GM12864 (cell line): ENCODE measurements around the gene ADAM33.

Source experiments
- DNase-seq: peaks from one replicate; pipeline ENCODE4 v3.0.0-alpha.2; 2011; ENCODE audit warnings: low read depth
- H3K4me3 ChIP-seq: 2 replicates; pipeline ENCODE4 v1.5.1; 2011; ENCODE audit warnings: mild to moderate bottlenecking, low read depth, low read length, control low read depth
- TF ChIP-seq, protein P1 (sequence below): IDR thresholded peaks from 2 replicates; pipeline ENCODE4 v1.5.1; 2011; ENCODE audit warnings: low read depth, mild to moderate bottlenecking, moderate library complexity, low read length, control low read depth, inconsistent platforms; ENCODE audit errors: missing control alignments

ADAM33 gene

GRCh38 chr20:3631534-3631933, 50.3 kb downstream of the ADAM33 start:
- DNase-seq: no peak
- TF ChIP-seq, protein P1, sequence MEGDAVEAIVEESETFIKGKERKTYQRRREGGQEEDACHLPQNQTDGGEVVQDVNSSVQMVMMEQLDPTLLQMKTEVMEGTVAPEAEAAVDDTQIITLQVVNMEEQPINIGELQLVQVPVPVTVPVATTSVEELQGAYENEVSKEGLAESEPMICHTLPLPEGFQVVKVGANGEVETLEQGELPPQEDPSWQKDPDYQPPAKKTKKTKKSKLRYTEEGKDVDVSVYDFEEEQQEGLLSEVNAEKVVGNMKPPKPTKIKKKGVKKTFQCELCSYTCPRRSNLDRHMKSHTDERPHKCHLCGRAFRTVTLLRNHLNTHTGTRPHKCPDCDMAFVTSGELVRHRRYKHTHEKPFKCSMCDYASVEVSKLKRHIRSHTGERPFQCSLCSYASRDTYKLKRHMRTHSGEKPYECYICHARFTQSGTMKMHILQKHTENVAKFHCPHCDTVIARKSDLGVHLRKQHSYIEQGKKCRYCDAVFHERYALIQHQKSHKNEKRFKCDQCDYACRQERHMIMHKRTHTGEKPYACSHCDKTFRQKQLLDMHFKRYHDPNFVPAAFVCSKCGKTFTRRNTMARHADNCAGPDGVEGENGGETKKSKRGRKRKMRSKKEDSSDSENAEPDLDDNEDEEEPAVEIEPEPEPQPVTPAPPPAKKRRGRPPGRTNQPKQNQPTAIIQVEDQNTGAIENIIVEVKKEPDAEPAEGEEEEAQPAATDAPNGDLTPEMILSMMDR: no peak
- no peak overlapping the region for H3K4me3 ChIP-seq

- no peak for DNase-seq
- TF ChIP-seq, protein P1: no peak
- H3K4me3 ChIP-seq: no peak overlapping the region
Observed at GRCh38 chr20:3630429-3630828, 51.4 kb downstream of the ADAM33 start.

DNA sequence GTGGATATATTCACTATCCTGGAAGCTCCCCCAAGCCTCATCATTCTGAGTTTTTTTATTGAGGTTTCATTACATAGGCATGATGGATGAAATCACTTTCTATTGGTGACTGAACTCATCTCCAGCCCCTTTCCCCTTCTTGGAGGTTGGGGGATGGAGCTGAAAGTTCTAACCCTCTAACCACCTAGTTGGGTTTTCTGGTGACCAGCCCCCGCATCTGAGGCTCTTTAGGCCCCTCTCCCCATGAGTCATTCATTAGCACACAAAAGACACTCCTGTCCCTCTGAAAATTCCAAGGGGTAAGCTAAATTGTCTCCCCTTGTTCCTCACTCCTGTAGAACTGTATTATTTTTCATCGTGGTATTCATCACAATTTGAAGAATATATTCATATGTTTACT, 51.9 kb downstream of the ADAM33 start:
- TF ChIP-seq, protein P1: no peak
- DNase-seq: no peak
- no peak overlapping the region for H3K4me3 ChIP-seq

GRCh38 chr20:3628502-3629314, 53.1 kb downstream of the ADAM33 start:
- TF ChIP-seq, protein P1: no peak
- no peak overlapping the region for H3K4me3 ChIP-seq
- no peak for DNase-seq

DNA sequence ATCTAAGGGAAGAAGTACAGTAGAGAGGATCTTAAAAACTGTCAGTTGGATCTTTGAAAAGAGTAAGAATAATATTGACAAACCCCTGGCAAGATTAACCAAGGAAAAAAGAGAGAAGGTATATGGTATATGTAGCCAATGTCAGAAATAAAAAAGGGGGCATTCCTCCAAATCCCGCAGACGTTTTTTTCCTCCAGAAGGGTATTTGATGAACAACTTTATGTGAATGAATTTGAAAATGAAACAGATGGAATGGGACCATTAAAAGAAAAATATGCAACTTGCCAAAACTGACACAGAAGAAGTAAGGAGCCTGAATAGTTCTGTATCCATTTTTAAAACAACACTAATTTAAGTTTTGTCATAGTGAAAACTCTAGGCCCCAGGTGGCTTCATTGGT, 54.3 kb downstream of the ADAM33 start:
- DNase-seq: no peak
- H3K4me3 ChIP-seq: no peak overlapping the region
- TF ChIP-seq, protein P1: no peak

GRCh38 chr20:3622406-3622805, 59.4 kb downstream of the ADAM33 start:
- H3K4me3 ChIP-seq: no peak overlapping the region
- TF ChIP-seq, protein P1: no peak
- no peak for DNase-seq

- DNase-seq: no peak
- H3K4me3 ChIP-seq: no peak overlapping the region
- TF ChIP-seq, protein P1: no peak
Observed at GRCh38 chr20:3621111-3621510, 60.7 kb downstream of the ADAM33 start.
